ENCODE data around the gene NR4A3. TPM values are rescaled to one million over a fixed set of nuclear protein-coding genes. Genes with fewer than 3 reads are reported as not detected.
A peak's percentile ranks its signal among the peaks of the same experiment; 100 is the strongest.

NR4A3 gene
- total RNA-seq, 1 experiment from 2014 or later: 0.24 TPM

- no CpG with 5 or more reads among the region's 8 CpGs for WGBS (ENCODE audit: extremely low coverage, insufficient read length, low lambda C conversion rate)
- no peak overlapping the region for H2BK15ac ChIP-seq (ENCODE audit: low read depth, low read length)
- H3K4me2 ChIP-seq (ENCODE audit: insufficient read depth, insufficient read length, low read length): no peak overlapping the region
- 0 out of 3 replicates have a peak, but pooled peaks have one; percentile 19 for TF ChIP-seq CTCF (conservative IDR thresholded peaks at IDR 0.05)
- H2AFZ ChIP-seq (ENCODE audit: low read length): no peak overlapping the region
- no peak overlapping the region for H3K18ac ChIP-seq (ENCODE audit: insufficient read length, low read depth, low read length)
- no peak overlapping the region for H4K5ac ChIP-seq (ENCODE audit: insufficient read length, low read depth, low read length)
- no peak overlapping the region for H4K8ac ChIP-seq (replicated peaks; ENCODE audit: insufficient read length, low read depth, low read length)
- no peaks in the 10 kb centered on the region for H3K27me3 ChIP-seq (ENCODE audit: insufficient read depth, low read length)
- no peak overlapping the region for H3K23ac ChIP-seq (ENCODE audit: insufficient read length, low read depth, low read length)
- H3K23me2 ChIP-seq (ENCODE audit: insufficient read length, low read depth, low read length, poor library complexity, severe bottlenecking): no peaks in the 10 kb centered on the region
- H3K27me3 Mint-ChIP-seq (ENCODE audit: low read depth): peaks cover 2% of the 10 kb centered on the region
- H4K20me1 ChIP-seq (ENCODE audit: control insufficient read depth, insufficient read depth, insufficient read length): no peaks in the 10 kb centered on the region
- H3K4ac ChIP-seq (ENCODE audit: low read depth, low read length): no peak overlapping the region
- H3K27ac Mint-ChIP-seq: peak overlapping the region in 1 of 3 experiments; percentile 27; a peak in 1 of 7 replicates
- no peak for DNase-seq
- no peak overlapping the region for H2BK5ac ChIP-seq (ENCODE audit: insufficient read length, low read length)
- no peaks in the 10 kb centered on the region for H3K9me3 Mint-ChIP-seq
- no peak overlapping the region for H2BK120ac ChIP-seq (ENCODE audit: low read depth, low read length, poor library complexity, severe bottlenecking)
- no peak overlapping the region for H2BK12ac ChIP-seq (ENCODE audit: insufficient read length, low read depth, low read length)
- H3T11ph ChIP-seq (ENCODE audit: low read length): no peak overlapping the region
- H2AK5ac ChIP-seq (ENCODE audit: insufficient read length, low read length): no peak overlapping the region
- no peak overlapping the region for H3K27ac ChIP-seq (ENCODE audit: insufficient read length, low read depth, low read length)
- H3K9me3 ChIP-seq (ENCODE audit: control insufficient read depth, low read depth, low read length): no peaks in the 10 kb centered on the region
- no peaks in the 10 kb centered on the region for H3K36me3 Mint-ChIP-seq (ENCODE audit: insufficient read depth in 1 of 3, low read depth in 3 of 3)
- H3K9ac ChIP-seq (ENCODE audit: extremely low read depth, insufficient read length, low read length): no peak overlapping the region
- H3K4me3 Mint-ChIP-seq: no peak overlapping the region; a peak in 1 of 5 replicates
- no peaks in the 10 kb centered on the region for H3K79me1 ChIP-seq (ENCODE audit: insufficient read depth, low read depth, low read length, poor library complexity, severe bottlenecking)
- no peak overlapping the region for H4K91ac ChIP-seq (ENCODE audit: insufficient read length, low read depth, low read length)
- no peak overlapping the region for H3K56ac ChIP-seq (ENCODE audit: insufficient read length, low read depth, low read length)
- no peak overlapping the region for H3K14ac ChIP-seq (ENCODE audit: insufficient read depth, low read length)
- peaks cover 50 to 57% of the 10 kb centered on the region in 2 experiments for H3K4me1 Mint-ChIP-seq
- no peak overlapping the region for H2BK20ac ChIP-seq (ENCODE audit: low read depth, low read length, poor library complexity, severe bottlenecking)
- peaks cover 14% of the 10 kb centered on the region for H3K4me1 ChIP-seq (ENCODE audit: insufficient read depth, low read length)
- H3K79me2 ChIP-seq (ENCODE audit: insufficient read depth, low read length): no peaks in the 10 kb centered on the region
Observed at GRCh38 chr9:99813739-99814138, 7.9 kb upstream of the NR4A3 start.

Data from H9 (cell line).